ENCODE data around the gene ARX. TPM values are rescaled to one million over a fixed set of nuclear protein-coding genes. Genes with fewer than 3 reads are reported as not detected.

The ARX gene
- total RNA-seq, 1 experiment from 2014 or later: 0.24 TPM

DNA sequence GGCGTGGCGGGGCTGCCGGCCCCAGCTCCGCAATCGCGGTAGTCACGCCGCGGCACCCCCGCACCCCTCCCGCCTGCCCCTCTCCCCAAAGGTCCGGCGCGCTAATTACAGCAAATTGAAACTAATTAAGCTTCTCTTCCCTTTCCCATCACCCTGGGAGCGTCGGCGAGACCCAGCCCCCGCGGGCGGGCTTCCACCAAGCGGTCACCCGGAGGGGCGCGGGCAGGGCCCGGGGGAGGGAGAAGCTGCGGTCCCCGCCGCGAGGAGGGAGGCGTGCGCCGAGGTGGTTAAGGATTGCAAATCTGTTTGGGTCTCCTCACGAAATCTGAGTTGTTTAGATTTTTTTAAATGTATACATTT is 13.1 kb downstream of the ARX start:
- Histone ChIP-seq H3K18ac (ENCODE audit: insufficient read length, low read depth, low read length) (no peak overlapping the region), H3K4ac (ENCODE audit: low read depth, low read length) (no peak overlapping the region), H2AFZ (ENCODE audit: low read length) (no peak overlapping the region), H4K20me1 (ENCODE audit: control insufficient read depth, insufficient read depth, insufficient read length) (no peaks in the 10 kb centered on the region), H3K23me2 (ENCODE audit: insufficient read length, low read depth, low read length, poor library complexity, severe bottlenecking) (peaks cover 28% of the 10 kb centered on the region), H2BK5ac (ENCODE audit: insufficient read length, low read length) (no peak overlapping the region), H3K79me1 (ENCODE audit: insufficient read depth, low read depth, low read length, poor library complexity, severe bottlenecking) (no peaks in the 10 kb centered on the region), H2BK20ac (ENCODE audit: low read depth, low read length, poor library complexity, severe bottlenecking) (no peak overlapping the region), H3K14ac (ENCODE audit: insufficient read depth, low read length) (no peak overlapping the region), H4K5ac (ENCODE audit: insufficient read length, low read depth, low read length) (no peak overlapping the region), H2BK120ac (ENCODE audit: low read depth, low read length, poor library complexity, severe bottlenecking) (no peak overlapping the region), H3K27ac (ENCODE audit: insufficient read length, low read depth, low read length) (no peak overlapping the region), H2BK12ac (ENCODE audit: insufficient read length, low read depth, low read length) (no peak overlapping the region), H4K8ac (replicated peaks; ENCODE audit: insufficient read length, low read depth, low read length) (no peak overlapping the region), H3K79me2 (ENCODE audit: insufficient read depth, low read length) (no peaks in the 10 kb centered on the region), H2AK5ac (ENCODE audit: insufficient read length, low read length) (no peak overlapping the region), H3K4me2 (ENCODE audit: insufficient read depth, insufficient read length, low read length) (peak overlapping the region; percentile 96), H3K9ac (ENCODE audit: extremely low read depth, insufficient read length, low read length) (no peak overlapping the region), H3K27me3 (ENCODE audit: insufficient read depth, low read length) (peaks cover 63% of the 10 kb centered on the region), H3K9me3 (ENCODE audit: control insufficient read depth, low read depth, low read length) (no peaks in the 10 kb centered on the region), H2BK15ac (ENCODE audit: low read depth, low read length) (no peak overlapping the region), H3K23ac (ENCODE audit: insufficient read length, low read depth, low read length) (no peak overlapping the region), H3K56ac (ENCODE audit: insufficient read length, low read depth, low read length) (no peak overlapping the region), H3T11ph (ENCODE audit: low read length) (no peak overlapping the region), H3K4me1 (ENCODE audit: insufficient read depth, low read length) (0 out of 2 replicates have a peak, but pooled peaks cover 2% of the 10 kb centered on the region), H4K91ac (ENCODE audit: insufficient read length, low read depth, low read length) (no peak overlapping the region)
- H3K27ac Mint-ChIP-seq: no peak overlapping the region
- H3K4me3 Mint-ChIP-seq: peak overlapping the region; percentile 63 to 93
- no CpG with 5 or more reads among the region's 33 CpGs for WGBS (ENCODE audit: extremely low coverage, insufficient read length, low lambda C conversion rate)
- no peak for TF ChIP-seq CTCF (conservative IDR thresholded peaks at IDR 0.05)
- H3K9me3 Mint-ChIP-seq: peaks cover 2 to 4% of the 10 kb centered on the region in 2 experiments; a peak in 3 of 5 replicates
- H3K27me3 Mint-ChIP-seq (ENCODE audit: low read depth): peaks cover 98% of the 10 kb centered on the region
- no peak for DNase-seq
- H3K4me1 Mint-ChIP-seq: peaks cover 64 to 75% of the 10 kb centered on the region in 2 experiments
- H3K36me3 Mint-ChIP-seq (ENCODE audit: insufficient read depth in 1 of 3, low read depth in 3 of 3): peaks cover 0 to 6% (median 3%) of the 10 kb centered on the region in 3 experiments; a peak in 4 of 7 replicates
